HepG2 (cell line): ENCODE data around the gene GDI1. TPM values are rescaled to one million over a fixed set of nuclear protein-coding genes. Genes with fewer than 3 reads are reported as not detected.
A peak's percentile ranks its signal among the peaks of the same experiment; 100 is the strongest.

ENCODE experiments used
- ATAC-seq: fragments of 200-7000 bp; cut with Tn5 transposase; 3 replicates; pipeline ENCODE4 v1.9.1; 2020; ENCODE audit warnings: mild to moderate bottlenecking, moderate library complexity
- BruUV-seq: library from RNA; stranded (reverse); fragments of 400-500 nt; replicated peaks from 2 replicates; lab custom pipeline; 2021; lab: Mats Ljungman, UMichigan
- CTCF ChIA-PET: fragments of 300-600 bp; formaldehyde crosslinking; extraction: SDS; loops from one replicate; lab custom pipeline; 2021; ENCODE audit warnings: low total read pairs, inconsistent platforms, low intra/inter-chr PET ratio; lab: Yijun Ruan, JAX
- POLR2A ChIA-PET: fragments of 350-600 bp; sonication (Branson Sonifier 250); formaldehyde crosslinking; loops from one replicate; lab custom pipeline; 2020; ENCODE audit warnings: antibody characterized with exemption, inconsistent platforms; lab: Yijun Ruan, JAX
- DNase-seq: peaks from one replicate; pipeline ENCODE4 v3.0.0-alpha.2; 2015; ENCODE audit warnings: low spot score
- FAIRE-seq: peaks from 3 replicates; lab custom pipeline; 2011; peaks lifted over from hg19 to GRCh38; lab: Jason Lieb, UNC
- H2AFZ ChIP-seq: one replicate; pipeline ENCODE4 v1.6.1; 2011; ENCODE audit warnings: low read length, inconsistent platforms
- H3K27ac ChIP-seq: fragments of 300-600 bp; 3 replicates; pipeline ENCODE4 v1.8.0; 2011; ENCODE audit warnings: mixed run types, mild to moderate bottlenecking, mixed read lengths, low read length, inconsistent platforms; ENCODE audit not compliant: insufficient read depth; ENCODE audit errors: extremely low read length
- H3K27me3 ChIP-seq, 2 experiments: fragments of 200-600 bp in 1 of 2; 2 replicates in 1 of 2; 3 replicates in 1 of 2; pipeline versions ENCODE4 v1.6.0 to v1.8.0; 2011; ENCODE audit warnings: low read length in 2 of 2, mild to moderate bottlenecking in 2 of 2, moderate library complexity in 2 of 2, inconsistent platforms in 1 of 2; ENCODE audit not compliant: insufficient read depth in 2 of 2, control insufficient read depth in 1 of 2
- H3K36me3 ChIP-seq, 2 experiments: fragments of 200-600 bp in 1 of 2; replicated peaks in 1 of 2; 2 replicates in 1 of 2; 3 replicates in 1 of 2; pipeline versions ENCODE4 v1.5.1 to v1.8.0; 2011; ENCODE audit warnings: low read length in 2 of 2, inconsistent platforms in 1 of 2; ENCODE audit not compliant: insufficient read depth in 2 of 2, control insufficient read depth in 1 of 2
- H3K4me1 ChIP-seq: 2 replicates; pipeline ENCODE4 v1.5.1; 2012; ENCODE audit warnings: low read length, inconsistent platforms; ENCODE audit not compliant: insufficient read depth
- H3K4me2 ChIP-seq: 2 replicates; pipeline ENCODE4 v1.6.0; 2011; ENCODE audit warnings: low read depth, low read length, inconsistent platforms
- H3K4me3 ChIP-seq, 3 experiments: fragments of 200-600 bp in 1 of 3; sonication (generic), shearing (Covaris generic) in 1 of 3; replicated peaks in 1 of 3; 2 replicates each; pipeline ENCODE4 v1.5.1; 2011 to 2016; ENCODE audit warnings: low read length in 3 of 3, inconsistent platforms in 2 of 3, low read depth in 2 of 3, mild to moderate bottlenecking in 2 of 3, control low read depth in 1 of 3, mixed read lengths in 1 of 3; ENCODE audit not compliant: insufficient read depth in 1 of 3
- H3K79me2 ChIP-seq: one replicate; pipeline ENCODE4 v1.6.1; 2011; ENCODE audit warnings: low read length, inconsistent platforms; ENCODE audit not compliant: insufficient read depth
- H3K9ac ChIP-seq: 2 replicates; pipeline ENCODE4 v1.6.0; 2011; ENCODE audit warnings: mild to moderate bottlenecking, low read depth, low read length, inconsistent platforms; ENCODE audit not compliant: insufficient read depth
- H3K9me3 ChIP-seq: 2 replicates; pipeline ENCODE4 v1.5.1; 2012; ENCODE audit warnings: mild to moderate bottlenecking, low read length
- H4K20me1 ChIP-seq: 2 replicates; pipeline ENCODE4 v1.6.0; 2011; ENCODE audit warnings: inconsistent platforms, mild to moderate bottlenecking, low read length, moderate library complexity; ENCODE audit not compliant: insufficient read depth
- AGO2 ChIP-seq: fragments of 200-400 bp; formaldehyde crosslinking; optimal IDR thresholded peaks from 2 replicates; pipeline ENCODE3; 2017; ENCODE audit warnings: mild to moderate bottlenecking, low read depth, low read length, moderate library complexity
- BCL3 ChIP-seq: sonication (generic); formaldehyde crosslinking; IDR thresholded peaks from 2 replicates; pipeline ENCODE4 v1.5.1; 2020; ENCODE audit warnings: mild to moderate bottlenecking, missing genetic modification reagents, moderate library complexity
- CBX1 ChIP-seq: IDR thresholded peaks from one replicate; pipeline ENCODE4 v1.6.1; 2016; ENCODE audit warnings: antibody characterized with exemption, low read depth
- SMAD9 ChIP-seq: sonication (generic); formaldehyde crosslinking; IDR thresholded peaks from 2 replicates; pipeline ENCODE4 v1.5.1; 2020; ENCODE audit warnings: mild to moderate bottlenecking, missing genetic modification reagents
- TRIM22 ChIP-seq: fragments of 450-650 bp; IDR thresholded peaks from 2 replicates; pipeline ENCODE4 v1.6.1; 2017
- ZNF331 ChIP-seq: sonication (generic); formaldehyde crosslinking; IDR thresholded peaks from 2 replicates; pipeline ENCODE4 v1.4.0; 2020; ENCODE audit warnings: missing genetic modification reagents
- WGBS: methylation state at CpG from one replicate; pipeline ENCODE4 v1.1.6; 2017; ENCODE audit warnings: low lambda C conversion rate; 5-methylcytosine and 5-hydroxymethylcytosine counted together
- in situ Hi-C: cut with HindIII; loops from 2 replicates; pipeline ENCODE4 v1.10.0; 2017; ENCODE audit warnings: low pct_unique_long_range_greater_than_20kb; ENCODE audit not compliant: extremely low pct_ligation_motif_present
- intact Hi-C: fragments of 100-400 bp; cut with micrococcal nuclease; formaldehyde crosslinking; loops from one replicate; pipeline ENCODE4 v1.10.0; 2022; ENCODE audit not compliant: unreplicated experiment
- polyA plus RNA-seq, 8 experiments: library from polyadenylated mRNA; depleted of rRNA in 3 of 8; stranded (reverse) in 7 of 8; unstranded in 1 of 8; fragments of >200 nt; fragmentation: Illumina TruSeq in 4 of 8; extraction: Trizol in 4 of 8; gene quantifications; 2 replicates each; pipeline versions ENCODE4 v1.2.1 to v1.2.3, GENCODE V29; 2011 to 2016; ENCODE audit warnings: low read depth in 4 of 8, missing spikeins in 1 of 8, mixed read lengths in 1 of 8; ENCODE audit not compliant: insufficient read depth in 1 of 8
- total RNA-seq, 5 experiments: library from RNA; depleted of rRNA; stranded (reverse); fragments of >200 nt; fragmentation: Illumina TruSeq; extraction: Trizol; gene quantifications; 2 replicates each; pipeline ENCODE4 v1.2.3, GENCODE V29; 2016; ENCODE audit warnings: low read depth in 1 of 5
- TF ChIP-seq, protein P1 (sequence below): IDR thresholded peaks from 2 replicates; pipeline ENCODE4 v1.6.1; 2016; ENCODE audit warnings: missing compliant biosample characterization, missing genetic modification reagents, borderline replicate concordance
- TF ChIP-seq, protein P2 (sequence below): sonication (generic); formaldehyde crosslinking; IDR thresholded peaks from 2 replicates; pipeline ENCODE4 v1.8.0; 2022; ENCODE audit warnings: mild to moderate bottlenecking, missing genetic modification reagents, moderate library complexity
- TF ChIP-seq, protein P3 (sequence below): sonication (generic); formaldehyde crosslinking; IDR thresholded peaks from 2 replicates; pipeline ENCODE4 v1.5.0; 2020; ENCODE audit warnings: missing genetic modification reagents, mild to moderate bottlenecking, borderline replicate concordance

Gene GDI1
- total and polyA plus RNA-seq, 2 of the 13 experiments (the other 11 are each of a cell fraction or from before 2014, with no cell fraction given), result 17.4 to 105 TPM

GRCh38 chrX:154485150-154486051 lies 48.4 kb downstream of the GDI1 start:
- DNase-seq, result no peak
- in situ Hi-C loops, result no loop called here
- TF ChIP-seq SMAD9 (CRISPR knock-in tag) (no peak), AGO2 (peak; percentile 31)
- TF ChIP-seq, all 625 proteins: peak for 1
- H2AFZ ChIP-seq, result no peak overlapping the region
- no peaks in the 10 kb centered on the region; a peak in 1 of 5 replicates for H3K36me3 ChIP-seq
- peaks cover 27% of the 10 kb centered on the region for H3K4me1 ChIP-seq
- ATAC-seq (no peak), FAIRE-seq (no peak)
- no peaks in the 10 kb centered on the region for H4K20me1 ChIP-seq
- peak overlapping the region; percentile 62 for H3K4me2 ChIP-seq
- peak overlapping the region; percentile 49 to 67 (median 67); a peak in 5 of 6 replicates for H3K4me3 ChIP-seq
- H3K27me3 ChIP-seq, result no peaks in the 10 kb centered on the region
- ChIA-PET POLR2A (interaction anchor here (3.2 kb wide), 1 partner anchor 57 kb away, joined by 13 read pairs; no protein-coding TSS in a partner anchor), CTCF (interaction anchor here (1.4 kb wide), 1 partner anchor 49 kb away, joined by 3 read pairs; no protein-coding TSS in a partner anchor)
- no TSS peak for BruUV-seq
- no peaks in the 10 kb centered on the region for H3K9me3 ChIP-seq
- H3K27ac ChIP-seq, result peak overlapping the region; percentile 54
- 91% methylated on average over 9 of the region's 35 CpGs for WGBS
- peak overlapping the region; percentile 73 for H3K9ac ChIP-seq
- no peaks in the 10 kb centered on the region for H3K79me2 ChIP-seq
- intact Hi-C loops, result no loop called here

- no peaks in the 10 kb centered on the region; a peak in 1 of 5 replicates for H3K36me3 ChIP-seq
- intact Hi-C loops (no loop called here), in situ Hi-C loops (no loop called here)
- BruUV-seq, result no TSS peak
- no peaks in the 10 kb centered on the region for H3K27me3 ChIP-seq
- ChIA-PET CTCF (interaction anchor here (1.4 kb wide), 1 partner anchor 49 kb away, joined by 3 read pairs; no protein-coding TSS in a partner anchor), POLR2A (interaction anchor here (0.9 to 3.2 kb wide), 2 partner anchors 43 to 56 kb away, joined by 3 to 13 read pairs; no protein-coding TSS in a partner anchor)
- no peak for DNase-seq
- H2AFZ ChIP-seq, result no peak overlapping the region
- peaks cover 27% of the 10 kb centered on the region for H3K4me1 ChIP-seq
- no peak for FAIRE-seq
- WGBS, result no CpG with 5 or more reads among the region's 35 CpGs
- peak overlapping the region; percentile 62 for H3K4me2 ChIP-seq
- no peaks in the 10 kb centered on the region for H4K20me1 ChIP-seq
- ATAC-seq, result 0 out of 3 replicates have a peak, but pooled peaks have one; percentile 3
- H3K27ac ChIP-seq, result peak overlapping the region; percentile 54
- H3K9ac ChIP-seq, result peak overlapping the region; percentile 73
- no peaks in the 10 kb centered on the region for H3K79me2 ChIP-seq
- H3K9me3 ChIP-seq, result no peaks in the 10 kb centered on the region
- H3K4me3 ChIP-seq, result peak overlapping the region; percentile 49 to 67 (median 67); a peak in 5 of 6 replicates
- TF ChIP-seq, protein P1, sequence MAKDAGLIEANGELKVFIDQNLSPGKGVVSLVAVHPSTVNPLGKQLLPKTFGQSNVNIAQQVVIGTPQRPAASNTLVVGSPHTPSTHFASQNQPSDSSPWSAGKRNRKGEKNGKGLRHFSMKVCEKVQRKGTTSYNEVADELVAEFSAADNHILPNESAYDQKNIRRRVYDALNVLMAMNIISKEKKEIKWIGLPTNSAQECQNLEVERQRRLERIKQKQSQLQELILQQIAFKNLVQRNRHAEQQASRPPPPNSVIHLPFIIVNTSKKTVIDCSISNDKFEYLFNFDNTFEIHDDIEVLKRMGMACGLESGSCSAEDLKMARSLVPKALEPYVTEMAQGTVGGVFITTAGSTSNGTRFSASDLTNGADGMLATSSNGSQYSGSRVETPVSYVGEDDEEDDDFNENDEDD, result no peak
- TF ChIP-seq CBX1 (no peak), TRIM22 (no peak), BCL3 (CRISPR knock-in tag) (no peak), ZNF331 (CRISPR knock-in tag) (no peak)
- TF ChIP-seq, protein P2, sequence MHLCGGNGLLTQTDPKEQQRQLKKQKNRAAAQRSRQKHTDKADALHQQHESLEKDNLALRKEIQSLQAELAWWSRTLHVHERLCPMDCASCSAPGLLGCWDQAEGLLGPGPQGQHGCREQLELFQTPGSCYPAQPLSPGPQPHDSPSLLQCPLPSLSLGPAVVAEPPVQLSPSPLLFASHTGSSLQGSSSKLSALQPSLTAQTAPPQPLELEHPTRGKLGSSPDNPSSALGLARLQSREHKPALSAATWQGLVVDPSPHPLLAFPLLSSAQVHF, result no peak
- TF ChIP-seq, protein P3, sequence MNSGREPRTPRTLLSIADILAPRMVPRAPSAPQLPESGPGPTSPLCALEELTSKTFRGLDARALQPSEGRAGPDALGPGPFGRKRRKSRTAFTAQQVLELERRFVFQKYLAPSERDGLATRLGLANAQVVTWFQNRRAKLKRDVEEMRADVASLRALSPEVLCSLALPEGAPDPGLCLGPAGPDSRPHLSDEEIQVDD, result peak; percentile 51; the same call in 1 of the 2 replicates
Measured at GRCh38 chrX:154486052-154486395, 49.1 kb downstream of the GDI1 start.
